Measurements from ENCODE around the gene PIGB.
"Not testable (repeated sequence)": the region's sequence is repeated elsewhere in the genome, so short reads cannot be mapped to it uniquely, and the experiment has no call there.

Gene PIGB

GRCh38 chr15:55379095-55379494 is 60.1 kb downstream of the PIGB start:
- no peak for DNase-seq (ENCODE audit: low spot score)

- no peak for DNase-seq (ENCODE audit: low spot score)
These were observed 62.6 kb downstream of the PIGB start for GRCh38 chr15:55381595-55381994.

- DNase-seq (ENCODE audit: low spot score), result no peak
These were observed 64.7 kb downstream of the PIGB start for GRCh38 chr15:55383687-55384086.

- no peak for DNase-seq (ENCODE audit: low spot score)
These were observed 68.0 kb downstream of the PIGB start for GRCh38 chr15:55387027-55387426.

- DNase-seq (ENCODE audit: low spot score), result peak; percentile 7
These were observed 70.2 kb downstream of the PIGB start for GRCh38 chr15:55389264-55389607.

- DNase-seq (ENCODE audit: low spot score), result no peak
These were observed 75.7 kb downstream of the PIGB start for GRCh38 chr15:55394694-55395093.

- no peak for DNase-seq (ENCODE audit: low spot score)
These were observed 79.2 kb downstream of the PIGB start for GRCh38 chr15:55398243-55398642.

GRCh38 chr15:55400050-55400449 is 81.0 kb downstream of the PIGB start:
- not testable (repeated sequence) for DNase-seq (ENCODE audit: low spot score)

- DNase-seq (ENCODE audit: low spot score), result no peak
These were observed 82.8 kb downstream of the PIGB start for GRCh38 chr15:55401786-55402246.

GRCh38 chr15:55402707-55403106 is 83.7 kb downstream of the PIGB start:
- peak; percentile 24 for DNase-seq (ENCODE audit: low spot score)

GRCh38 chr15:55403531-55403930 is 84.5 kb downstream of the PIGB start:
- DNase-seq (ENCODE audit: low spot score), result peak; percentile 41
